ENCODE results near the gene ATP6V1D. TPM values are rescaled to one million over a fixed set of nuclear protein-coding genes. Genes with fewer than 3 reads are reported as not detected.

The ATP6V1D gene
- total and polyA plus RNA-seq, 9 of the 15 experiments (the other 6 are each of a cell fraction or from before 2014, with no cell fraction given): 35.5 to 91.0 (median 50.0) TPM

- TF ChIP-seq ZBTB40 (IDR thresholded peaks at IDR 0.05) (no peak), ZBTB40 (CRISPR knock-in tag; IDR thresholded peaks at IDR 0.05) (no peak), ZFPM2 (CRISPR knock-in tag; IDR thresholded peaks at IDR 0.05) (no peak), PHTF2 (CRISPR knock-in tag; IDR thresholded peaks at IDR 0.05) (no peak), HIVEP1 (CRISPR knock-in tag; IDR thresholded peaks at IDR 0.05) (no peak), HMGXB4 (CRISPR knock-in tag; IDR thresholded peaks at IDR 0.05) (no peak), RBM17 (IDR thresholded peaks at IDR 0.05; ENCODE audit: borderline replicate concordance, low read depth, low read length) (no peak), ZNF311 (CRISPR knock-in tag; IDR thresholded peaks at IDR 0.05) (no peak), FOXJ3 (CRISPR knock-in tag; IDR thresholded peaks at IDR 0.05) (no peak), ADNP (tag; IDR thresholded peaks at IDR 0.05) (0 out of 2 replicates have a peak, but pooled peaks have one; percentile 31), SIX5 (IDR thresholded peaks at IDR 0.05; ENCODE audit: borderline replicate concordance in 1 of 2, insufficient read depth in 1 of 2, low read depth in 1 of 2, low read length in 2 of 2) (no peak), HMBOX1 (IDR thresholded peaks at IDR 0.05) (no peak; the same call in 1 of the 2 replicates)
- TF ChIP-seq, protein P1, sequence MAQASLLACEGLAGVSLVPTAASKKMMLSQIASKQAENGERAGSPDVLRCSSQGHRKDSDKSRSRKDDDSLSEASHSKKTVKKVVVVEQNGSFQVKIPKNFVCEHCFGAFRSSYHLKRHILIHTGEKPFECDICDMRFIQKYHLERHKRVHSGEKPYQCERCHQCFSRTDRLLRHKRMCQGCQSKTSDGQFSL (CRISPR knock-in tag; IDR thresholded peaks at IDR 0.05): no peak
- TF ChIP-seq, protein P1 (tag; IDR thresholded peaks at IDR 0.05): no peak
These were observed 31.7 kb upstream of the ATP6V1D start (continued) for GRCh38 chr14:67391268-67391667.

All from K562 (cell line).